IMR-90 (cell line): ENCODE data around the gene PDZD2. TPM values are rescaled to one million over a fixed set of nuclear protein-coding genes. Genes with fewer than 3 reads are reported as not detected.

ENCODE experiments used
- ATAC-seq: fragments of 200-7000 bp; cut with Tn5 transposase; 2 replicates; pipeline ENCODE4 v1.9.1; 2020; ENCODE audit warnings: low read depth, mild to moderate bottlenecking, moderate library complexity
- BruUV-seq: library from RNA; stranded (reverse); fragments of 400-500 nt; replicated peaks from 2 replicates; lab custom pipeline; 2021; lab: Mats Ljungman, UMichigan
- CTCF ChIA-PET: fragments of 300-600 bp; formaldehyde crosslinking; extraction: SDS; loops from one replicate; lab custom pipeline; 2021; ENCODE audit warnings: antibody characterized with exemption; lab: Yijun Ruan, JAX
- POLR2A ChIA-PET: fragments of 300-600 bp; sonication (Branson Sonifier 250); formaldehyde crosslinking; loops from one replicate; lab custom pipeline; 2022; ENCODE audit warnings: antibody characterized with exemption; ENCODE audit not compliant: unreplicated experiment; lab: Charles Lee
- DNase-seq: peaks from one replicate; pipeline ENCODE4 v3.0.0; 2013
- H2AFZ ChIP-seq: replicated peaks from 2 replicates; pipeline ENCODE3; 2013; ENCODE audit warnings: low read length, mild to moderate bottlenecking; ENCODE audit not compliant: poor library complexity
- H2AK5ac ChIP-seq: 2 replicates; pipeline ENCODE4 v1.6.1; 2013; ENCODE audit warnings: low read depth, low read length, inconsistent platforms
- H2AK9ac ChIP-seq: replicated peaks from 2 replicates; pipeline ENCODE3; 2013; ENCODE audit warnings: mild to moderate bottlenecking, low read depth, low read length, moderate library complexity; ENCODE audit not compliant: poor library complexity
- H2BK120ac ChIP-seq: 2 replicates; pipeline ENCODE4 v1.6.1; 2013; ENCODE audit warnings: low read depth, low read length, inconsistent platforms
- H2BK15ac ChIP-seq: 3 replicates; pipeline ENCODE4 v1.6.1; 2013; ENCODE audit warnings: low read depth, low read length, inconsistent platforms
- H2BK20ac ChIP-seq: 2 replicates; pipeline ENCODE4 v1.6.1; 2013; ENCODE audit warnings: low read depth, mild to moderate bottlenecking, inconsistent platforms, low read length, moderate library complexity
- H2BK5ac ChIP-seq: 2 replicates; pipeline ENCODE4 v1.6.1; 2013; ENCODE audit warnings: mild to moderate bottlenecking, low read depth, low read length, inconsistent platforms; ENCODE audit not compliant: poor library complexity, severe bottlenecking
- H3K14ac ChIP-seq: replicated peaks from 2 replicates; pipeline ENCODE4 v1.6.1; 2013; ENCODE audit warnings: low read depth, low read length, inconsistent platforms
- H3K18ac ChIP-seq: 2 replicates; pipeline ENCODE4 v1.6.1; 2013; ENCODE audit warnings: low read depth, low read length, control low read depth
- H3K23ac ChIP-seq: 2 replicates; pipeline ENCODE4 v1.6.1; 2013; ENCODE audit warnings: low read depth, low read length, inconsistent platforms
- H3K27ac ChIP-seq: 2 replicates; pipeline ENCODE4 v1.5.1; 2013; ENCODE audit warnings: mild to moderate bottlenecking, control low read depth, low read length; ENCODE audit not compliant: insufficient read depth
- H3K27me3 ChIP-seq: 2 replicates; pipeline ENCODE4 v1.6.1; 2013; ENCODE audit warnings: low read length; ENCODE audit not compliant: control insufficient read depth, insufficient read depth
- H3K36me3 ChIP-seq: 2 replicates; pipeline ENCODE4 v1.6.1; 2013; ENCODE audit warnings: low read length, mixed read lengths; ENCODE audit not compliant: control insufficient read depth, insufficient read depth
- H3K4ac ChIP-seq: 2 replicates; pipeline ENCODE4 v1.6.1; 2013; ENCODE audit warnings: low read depth, low read length, inconsistent platforms
- H3K4me1 ChIP-seq: 2 replicates; pipeline ENCODE4 v1.6.1; 2013; ENCODE audit warnings: low read length, mixed read lengths; ENCODE audit not compliant: control insufficient read depth, insufficient read depth
- H3K4me2 ChIP-seq: 2 replicates; pipeline ENCODE4 v1.6.1; 2013; ENCODE audit warnings: low read depth, mild to moderate bottlenecking, control low read depth, low read length, moderate library complexity
- H3K4me3 ChIP-seq: 2 replicates; pipeline ENCODE4 v1.5.1; 2013; ENCODE audit warnings: low read depth, mild to moderate bottlenecking, control low read depth, low read length, moderate library complexity; ENCODE audit not compliant: insufficient read depth
- H3K56ac ChIP-seq: 2 replicates; pipeline ENCODE4 v1.6.1; 2013; ENCODE audit warnings: low read length, inconsistent platforms; ENCODE audit not compliant: insufficient read depth; ENCODE audit errors: extremely low read depth
- H3K79me1 ChIP-seq, 2 experiments: 2 replicates each; pipeline ENCODE4 v1.6.1; 2013; ENCODE audit warnings: low read length in 2 of 2, inconsistent platforms in 1 of 2, low read depth in 1 of 2
- H3K9ac ChIP-seq: 2 replicates; pipeline ENCODE4 v1.6.1; 2013; ENCODE audit warnings: low read depth, low read length, control low read depth
- H3K9me1 ChIP-seq: 2 replicates; pipeline ENCODE4 v1.6.1; 2013; ENCODE audit warnings: low read length, inconsistent platforms; ENCODE audit not compliant: insufficient read depth
- H3K9me3 ChIP-seq: 2 replicates; pipeline ENCODE4 v1.6.1; 2013; ENCODE audit warnings: low read length; ENCODE audit not compliant: control insufficient read depth, insufficient read depth
- H4K20me1 ChIP-seq: 2 replicates; pipeline ENCODE4 v1.6.1; 2013; ENCODE audit warnings: low read length, inconsistent platforms; ENCODE audit not compliant: insufficient read depth
- H4K5ac ChIP-seq: 2 replicates; pipeline ENCODE4 v1.6.1; 2013; ENCODE audit warnings: mild to moderate bottlenecking, low read depth, low read length, control low read depth
- H4K8ac ChIP-seq, 2 experiments: 2 replicates each; pipeline ENCODE4 v1.6.1; 2013; ENCODE audit warnings: low read depth in 2 of 2, low read length in 2 of 2, control low read depth in 1 of 2, inconsistent platforms in 1 of 2
- H4K91ac ChIP-seq: 2 replicates; pipeline ENCODE4 v1.6.1; 2013; ENCODE audit warnings: low read depth, low read length, inconsistent platforms; ENCODE audit not compliant: insufficient read depth
- BHLHE40 ChIP-seq: fragments of 150-350 bp; IDR thresholded peaks from 2 replicates; pipeline ENCODE4 v1.6.1; 2016; ENCODE audit warnings: mild to moderate bottlenecking, low read depth, low read length
- CEBPB ChIP-seq: IDR thresholded peaks from 2 replicates; pipeline ENCODE4 v1.6.1; 2012; ENCODE audit warnings: low read depth, low read length, improper control_type of control experiment
- CHD1 ChIP-seq: IDR thresholded peaks from 2 replicates; pipeline ENCODE4 v1.6.1; 2012; ENCODE audit warnings: low read depth, low read length, improper control_type of control experiment
- FOS ChIP-seq: fragments of 150-350 bp; IDR thresholded peaks from 2 replicates; pipeline ENCODE4 v1.6.1; 2016; ENCODE audit warnings: low read depth, low read length
- MAFK ChIP-seq: IDR thresholded peaks from 2 replicates; pipeline ENCODE4 v1.6.1; 2012; ENCODE audit warnings: low read depth, low read length, improper control_type of control experiment
- MAZ ChIP-seq: IDR thresholded peaks from 2 replicates; pipeline ENCODE4 v1.6.1; 2012; ENCODE audit warnings: low read depth, mild to moderate bottlenecking, low read length, improper control_type of control experiment, moderate library complexity, borderline replicate concordance
- MXI1 ChIP-seq: IDR thresholded peaks from 2 replicates; pipeline ENCODE4 v1.6.1; 2012; ENCODE audit warnings: low read depth, mild to moderate bottlenecking, low read length, moderate library complexity, borderline replicate concordance
- NFE2L2 ChIP-seq: fragments of 150-350 bp; IDR thresholded peaks from 2 replicates; pipeline ENCODE4 v1.6.1; 2016; ENCODE audit warnings: low read depth, mild to moderate bottlenecking, low read length
- POLR2A ChIP-seq: IDR thresholded peaks from 2 replicates; pipeline ENCODE4 v1.6.1; 2012; ENCODE audit warnings: mild to moderate bottlenecking, low read depth, low read length
- RAD21 ChIP-seq: IDR thresholded peaks from 2 replicates; pipeline ENCODE4 v1.6.1; 2012; ENCODE audit warnings: low read length, improper control_type of control experiment
- RCOR1 ChIP-seq: IDR thresholded peaks from 2 replicates; pipeline ENCODE4 v1.6.1; 2012; ENCODE audit warnings: mild to moderate bottlenecking, low read length, improper control_type of control experiment; ENCODE audit not compliant: insufficient replicate concordance
- RFX5 ChIP-seq: IDR thresholded peaks from 2 replicates; pipeline ENCODE4 v1.8.0; 2012; ENCODE audit warnings: low read depth, mild to moderate bottlenecking, low read length, moderate library complexity
- SMC3 ChIP-seq: fragments of 150-350 bp; IDR thresholded peaks from 2 replicates; pipeline ENCODE4 v1.6.1; 2016; ENCODE audit warnings: low read depth, mild to moderate bottlenecking, antibody characterized with exemption, low read length, moderate library complexity
- WGBS, 2 experiments: methylation state at CpG; one replicate each; pipeline versions ENCODE4 v1.1.5 to v1.1.7; 2013; ENCODE audit warnings: missing lambda C conversion rate in 2 of 2; ENCODE audit not compliant: insufficient read length in 1 of 2; ENCODE audit errors: extremely low coverage in 2 of 2; 5-methylcytosine and 5-hydroxymethylcytosine counted together
- dilution Hi-C: fragments of 300-500 bp; cut with HindIII; formaldehyde crosslinking; loops from one replicate; pipeline ENCODE4 v1.14.3; 2018; ENCODE audit warnings: low sequenced_read_pairs; ENCODE audit not compliant: unreplicated experiment
- in situ Hi-C: fragments of 300-500 bp; cut with MboI; formaldehyde crosslinking; loops from 3 replicates; pipeline ENCODE4 v1.14.3; 2019; ENCODE audit warnings: low sequenced_read_pairs, inconsistent platforms, mixed read lengths
- intact Hi-C: fragments of 100-400 bp; cut with micrococcal nuclease; formaldehyde crosslinking; loops from 2 replicates; pipeline ENCODE4 v1.10.0; 2022
- polyA plus RNA-seq, 3 experiments: library from polyadenylated mRNA; depleted of rRNA; stranded (reverse); fragments of >200 nt; gene quantifications; 2 replicates each; pipeline ENCODE4 v1.2.3, GENCODE V29; 2012; ENCODE audit warnings: low replicate concordance in 1 of 3
- total RNA-seq: library from RNA; depleted of rRNA; stranded (reverse); fragments of >200 nt; gene quantifications from 2 replicates; pipeline ENCODE4 v1.2.3, GENCODE V29; 2012
- TF ChIP-seq, protein P1 (sequence below): fragments of 150-350 bp; IDR thresholded peaks from 2 replicates; pipeline ENCODE4 v1.6.1; 2016; ENCODE audit warnings: low read depth, mild to moderate bottlenecking, low read length, moderate library complexity, borderline replicate concordance
- TF ChIP-seq, protein P2 (sequence below): conservative IDR thresholded peaks from 2 replicates; pipeline ENCODE4 v1.5.1; 2012; ENCODE audit warnings: mild to moderate bottlenecking, low read depth, low read length, improper control_type of control experiment
- TF ChIP-seq, protein P3 (sequence below): fragments of 150-350 bp; IDR thresholded peaks from 2 replicates; pipeline ENCODE4 v1.6.1; 2017; ENCODE audit warnings: mild to moderate bottlenecking, antibody characterized with exemption, low read length, low read depth

PDZD2 gene
- total and polyA plus RNA-seq, 2 of the 4 experiments (the other 2 are of a cell fraction): under 0.01 to 0.02 TPM

DNA sequence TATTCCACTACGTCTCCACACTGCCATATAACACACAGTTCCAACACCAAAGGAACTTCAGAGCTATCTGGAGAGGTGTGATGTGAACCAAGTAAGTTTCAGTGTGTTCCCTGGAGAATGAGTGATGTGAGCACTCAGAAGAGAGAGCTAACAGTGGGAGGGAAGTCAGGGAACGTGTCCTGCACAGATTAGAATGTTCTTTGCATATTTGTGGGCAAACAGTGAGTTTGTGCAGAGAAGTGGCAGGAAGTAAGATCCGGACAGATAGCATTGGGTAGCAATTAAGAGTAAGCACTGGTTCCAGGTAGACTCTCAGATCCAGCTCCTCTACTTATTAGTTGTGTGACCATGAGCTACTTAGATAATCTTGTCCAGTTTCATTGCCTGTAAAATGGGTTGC, 206.4 kb downstream of the PDZD2 start:
- H3K36me3 ChIP-seq: no peaks in the 10 kb centered on the region
- no peak overlapping the region for H3K14ac ChIP-seq
- in situ Hi-C loops: no loop called here
- H4K5ac ChIP-seq: no peak overlapping the region
- H3K4me1 ChIP-seq: no peaks in the 10 kb centered on the region
- CTCF ChIA-PET: interaction anchor here (0.8 kb wide), 1 partner anchor 231 kb away, joined by 3 read pairs; no protein-coding TSS in a partner anchor
- no peak overlapping the region for H2BK120ac ChIP-seq
- no peaks in the 10 kb centered on the region for H4K20me1 ChIP-seq
- H3K18ac ChIP-seq: no peak overlapping the region
- H4K8ac ChIP-seq: no peak overlapping the region
- peaks cover 19% of the 10 kb centered on the region for H3K27me3 ChIP-seq
- no peak overlapping the region for H3K4ac ChIP-seq
- POLR2A ChIA-PET: no interaction called here
- no peak overlapping the region for H2AFZ ChIP-seq
- BruUV-seq: no TSS peak
- H3K9me3 ChIP-seq: no peaks in the 10 kb centered on the region
- intact Hi-C loops: no loop called here
- no peak for TF ChIP-seq RAD21
- no peak for TF ChIP-seq POLR2A
- TF ChIP-seq MAZ: no peak
- TF ChIP-seq, protein P1, sequence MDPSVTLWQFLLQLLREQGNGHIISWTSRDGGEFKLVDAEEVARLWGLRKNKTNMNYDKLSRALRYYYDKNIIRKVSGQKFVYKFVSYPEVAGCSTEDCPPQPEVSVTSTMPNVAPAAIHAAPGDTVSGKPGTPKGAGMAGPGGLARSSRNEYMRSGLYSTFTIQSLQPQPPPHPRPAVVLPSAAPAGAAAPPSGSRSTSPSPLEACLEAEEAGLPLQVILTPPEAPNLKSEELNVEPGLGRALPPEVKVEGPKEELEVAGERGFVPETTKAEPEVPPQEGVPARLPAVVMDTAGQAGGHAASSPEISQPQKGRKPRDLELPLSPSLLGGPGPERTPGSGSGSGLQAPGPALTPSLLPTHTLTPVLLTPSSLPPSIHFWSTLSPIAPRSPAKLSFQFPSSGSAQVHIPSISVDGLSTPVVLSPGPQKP: no peak
- TF ChIP-seq, protein P2, sequence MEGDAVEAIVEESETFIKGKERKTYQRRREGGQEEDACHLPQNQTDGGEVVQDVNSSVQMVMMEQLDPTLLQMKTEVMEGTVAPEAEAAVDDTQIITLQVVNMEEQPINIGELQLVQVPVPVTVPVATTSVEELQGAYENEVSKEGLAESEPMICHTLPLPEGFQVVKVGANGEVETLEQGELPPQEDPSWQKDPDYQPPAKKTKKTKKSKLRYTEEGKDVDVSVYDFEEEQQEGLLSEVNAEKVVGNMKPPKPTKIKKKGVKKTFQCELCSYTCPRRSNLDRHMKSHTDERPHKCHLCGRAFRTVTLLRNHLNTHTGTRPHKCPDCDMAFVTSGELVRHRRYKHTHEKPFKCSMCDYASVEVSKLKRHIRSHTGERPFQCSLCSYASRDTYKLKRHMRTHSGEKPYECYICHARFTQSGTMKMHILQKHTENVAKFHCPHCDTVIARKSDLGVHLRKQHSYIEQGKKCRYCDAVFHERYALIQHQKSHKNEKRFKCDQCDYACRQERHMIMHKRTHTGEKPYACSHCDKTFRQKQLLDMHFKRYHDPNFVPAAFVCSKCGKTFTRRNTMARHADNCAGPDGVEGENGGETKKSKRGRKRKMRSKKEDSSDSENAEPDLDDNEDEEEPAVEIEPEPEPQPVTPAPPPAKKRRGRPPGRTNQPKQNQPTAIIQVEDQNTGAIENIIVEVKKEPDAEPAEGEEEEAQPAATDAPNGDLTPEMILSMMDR: no peak
- TF ChIP-seq SMC3: no peak
- TF ChIP-seq CHD1: no peak
- no peak for TF ChIP-seq CEBPB
- no peak for TF ChIP-seq BHLHE40
- TF ChIP-seq RCOR1: no peak
- TF ChIP-seq FOS: no peak
- no peak for TF ChIP-seq MAFK
- TF ChIP-seq NFE2L2: no peak
- no peak for TF ChIP-seq MXI1
- TF ChIP-seq RFX5: no peak
- TF ChIP-seq, protein P3, sequence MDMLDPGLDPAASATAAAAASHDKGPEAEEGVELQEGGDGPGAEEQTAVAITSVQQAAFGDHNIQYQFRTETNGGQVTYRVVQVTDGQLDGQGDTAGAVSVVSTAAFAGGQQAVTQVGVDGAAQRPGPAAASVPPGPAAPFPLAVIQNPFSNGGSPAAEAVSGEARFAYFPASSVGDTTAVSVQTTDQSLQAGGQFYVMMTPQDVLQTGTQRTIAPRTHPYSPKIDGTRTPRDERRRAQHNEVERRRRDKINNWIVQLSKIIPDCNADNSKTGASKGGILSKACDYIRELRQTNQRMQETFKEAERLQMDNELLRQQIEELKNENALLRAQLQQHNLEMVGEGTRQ: no peak
- H2AK9ac ChIP-seq: no peak overlapping the region
- H3K9ac ChIP-seq: no peak overlapping the region
- H2BK5ac ChIP-seq: no peak overlapping the region
- H3K27ac ChIP-seq: no peak overlapping the region
- dilution Hi-C loops: loop anchor here (25.0 kb wide), 1 partner anchor 217 kb away; no protein-coding TSS in a partner anchor
- no peak overlapping the region for H2BK15ac ChIP-seq
- no peak overlapping the region for H3K56ac ChIP-seq
- no peaks in the 10 kb centered on the region for H3K9me1 ChIP-seq
- DNase-seq: no peak
- no CpG with 5 or more reads among the region's 3 CpGs for WGBS, 2 experiments
- ATAC-seq: no peak
- no peak overlapping the region for H3K23ac ChIP-seq
- no peak overlapping the region for H3K4me2 ChIP-seq
- H2AK5ac ChIP-seq: no peak overlapping the region
- H2BK20ac ChIP-seq: no peak overlapping the region
- H4K91ac ChIP-seq: no peak overlapping the region
- H3K79me1 ChIP-seq: no peaks in the 10 kb centered on the region
- H3K4me3 ChIP-seq: no peak overlapping the region
